NB4 (cell line): ENCODE results near the gene GPC5.

Experiments used
- CTCF ChIP-seq: IDR thresholded peaks from one replicate; pipeline ENCODE4 v1.5.1; 2012; ENCODE audit warnings: low read depth, low read length
- POLR2A ChIP-seq: IDR thresholded peaks from 2 replicates; pipeline ENCODE4 v1.6.1; 2011; ENCODE audit warnings: mild to moderate bottlenecking; ENCODE audit not compliant: insufficient read length; ENCODE audit errors: extremely low read depth

GRCh38 chr13:92781965-92782690, 1383.7 kb downstream of the GPC5 start:
- TF ChIP-seq CTCF (no peak), POLR2A (no peak)
